Measurements from ENCODE around the gene DGCR6L.
"Not testable (repeated sequence)": the region's sequence is repeated elsewhere in the genome, so short reads cannot be mapped to it uniquely, and the experiment has no call there.

The DGCR6L gene

DNA sequence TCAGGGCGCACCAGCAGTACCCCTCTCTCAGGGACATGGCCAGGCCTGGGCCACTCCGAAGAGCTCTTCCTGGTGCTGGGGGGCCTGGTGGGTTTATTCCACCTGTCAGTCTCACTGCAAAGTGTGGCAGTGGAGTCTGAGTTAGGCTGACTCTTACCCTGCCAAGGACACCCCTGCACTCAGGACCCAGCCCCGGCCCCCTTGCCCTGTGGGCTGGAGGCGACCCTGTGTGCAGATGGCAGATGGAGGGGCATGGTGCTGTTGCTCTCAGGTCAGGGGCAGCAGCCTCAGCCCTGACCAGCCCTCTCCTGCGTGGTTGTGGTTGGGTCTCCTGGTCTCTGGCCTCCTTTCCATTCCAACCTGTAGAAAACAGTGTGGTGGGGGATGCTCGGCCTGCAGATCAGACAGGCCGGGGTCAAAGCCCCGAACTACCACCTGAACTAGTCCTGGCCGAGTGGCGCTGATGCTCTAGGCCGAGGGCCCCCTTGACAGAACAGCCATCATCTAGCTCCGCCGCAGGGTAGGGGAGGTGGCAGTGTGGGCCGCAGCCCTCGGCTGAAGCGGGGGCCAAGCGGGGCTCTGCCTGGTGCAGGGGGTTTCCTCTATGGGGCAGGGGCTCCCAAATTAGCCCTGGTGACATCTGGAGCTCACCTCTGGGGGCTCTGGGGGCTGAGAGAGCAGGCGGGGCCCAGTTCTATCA, 41.8 kb downstream of the DGCR6L start:
- DNase-seq = not testable (repeated sequence)

GRCh38 chr22:20276468-20276867, 43.4 kb downstream of the DGCR6L start:
- DNase-seq = no peak

DNA sequence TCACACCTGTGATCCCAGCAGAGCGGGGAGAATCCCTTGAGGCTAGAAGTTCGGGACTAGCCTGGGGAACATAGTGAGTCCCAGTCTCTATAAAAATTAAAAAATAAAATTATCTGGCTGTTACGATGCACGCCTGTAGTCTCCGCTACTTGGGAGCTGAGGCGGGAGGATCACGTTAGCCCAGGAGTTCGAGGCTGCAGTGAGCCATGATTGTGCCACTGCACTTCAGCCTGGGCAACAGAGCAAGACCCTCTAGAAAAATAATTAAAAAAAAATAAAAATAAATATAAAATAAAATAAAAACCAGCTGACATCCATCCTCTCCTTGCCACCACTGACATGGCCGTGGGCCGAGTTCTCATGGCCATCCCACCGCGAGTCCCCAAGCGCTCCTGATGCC, 44.0 kb downstream of the DGCR6L start:
- no peak for DNase-seq

DNA sequence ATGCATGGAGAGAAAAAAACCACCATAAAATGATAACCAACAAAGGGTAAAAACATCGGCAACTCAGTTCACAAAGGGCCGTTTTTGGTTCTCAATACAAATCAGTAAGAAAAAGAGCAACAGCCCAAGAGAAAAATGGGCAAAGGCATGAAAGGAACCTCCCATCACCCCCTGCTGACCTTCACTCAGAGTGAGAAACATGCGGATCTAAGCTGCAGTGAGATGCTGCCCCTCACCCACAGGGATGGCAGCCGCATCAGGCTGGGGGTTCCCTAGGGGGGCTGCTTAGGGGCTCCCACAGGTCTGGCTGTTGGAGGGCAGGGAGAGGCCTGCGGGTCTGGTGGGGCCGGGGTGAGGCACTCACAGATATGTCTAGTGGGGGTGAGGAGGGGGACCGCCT, 44.5 kb downstream of the DGCR6L start:
- not testable (repeated sequence) for DNase-seq

- not testable (repeated sequence) for DNase-seq
Observed at GRCh38 chr22:20274374-20274773, 45.5 kb downstream of the DGCR6L start.

- no peak for DNase-seq
Observed at GRCh38 chr22:20273758-20274181, 46.1 kb downstream of the DGCR6L start.

DNA sequence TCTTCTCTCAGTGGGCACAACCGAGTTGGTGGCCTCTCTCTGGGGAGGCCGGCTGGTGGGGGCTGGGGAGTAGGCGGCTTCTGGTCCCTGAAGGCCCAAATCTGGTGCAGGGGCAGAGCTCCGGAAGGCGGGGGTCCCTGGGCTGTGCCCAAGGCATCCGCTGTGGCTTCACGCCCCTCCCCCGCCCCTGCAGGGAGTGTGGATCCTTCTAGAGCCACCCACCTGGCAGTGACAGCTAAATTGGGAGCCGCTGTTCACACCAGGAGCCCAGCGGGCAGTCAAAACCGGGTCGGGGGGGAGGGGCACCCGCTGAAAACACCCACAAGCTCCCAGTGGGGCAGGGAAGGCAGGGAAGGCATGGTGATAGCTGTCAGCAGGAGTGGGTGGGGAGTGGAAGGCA, 47.2 kb downstream of the DGCR6L start:
- DNase-seq = peak in 3 of 56 donors; percentile 12 to 26 (median 25)

- DNase-seq = no peak
Observed at GRCh38 chr22:20272174-20272573, 47.7 kb downstream of the DGCR6L start.

- DNase-seq = peak in 3 of 56 donors; percentile 9 to 23 (median 19)
Observed at GRCh38 chr22:20271114-20271994, 48.5 kb downstream of the DGCR6L start.

DNA sequence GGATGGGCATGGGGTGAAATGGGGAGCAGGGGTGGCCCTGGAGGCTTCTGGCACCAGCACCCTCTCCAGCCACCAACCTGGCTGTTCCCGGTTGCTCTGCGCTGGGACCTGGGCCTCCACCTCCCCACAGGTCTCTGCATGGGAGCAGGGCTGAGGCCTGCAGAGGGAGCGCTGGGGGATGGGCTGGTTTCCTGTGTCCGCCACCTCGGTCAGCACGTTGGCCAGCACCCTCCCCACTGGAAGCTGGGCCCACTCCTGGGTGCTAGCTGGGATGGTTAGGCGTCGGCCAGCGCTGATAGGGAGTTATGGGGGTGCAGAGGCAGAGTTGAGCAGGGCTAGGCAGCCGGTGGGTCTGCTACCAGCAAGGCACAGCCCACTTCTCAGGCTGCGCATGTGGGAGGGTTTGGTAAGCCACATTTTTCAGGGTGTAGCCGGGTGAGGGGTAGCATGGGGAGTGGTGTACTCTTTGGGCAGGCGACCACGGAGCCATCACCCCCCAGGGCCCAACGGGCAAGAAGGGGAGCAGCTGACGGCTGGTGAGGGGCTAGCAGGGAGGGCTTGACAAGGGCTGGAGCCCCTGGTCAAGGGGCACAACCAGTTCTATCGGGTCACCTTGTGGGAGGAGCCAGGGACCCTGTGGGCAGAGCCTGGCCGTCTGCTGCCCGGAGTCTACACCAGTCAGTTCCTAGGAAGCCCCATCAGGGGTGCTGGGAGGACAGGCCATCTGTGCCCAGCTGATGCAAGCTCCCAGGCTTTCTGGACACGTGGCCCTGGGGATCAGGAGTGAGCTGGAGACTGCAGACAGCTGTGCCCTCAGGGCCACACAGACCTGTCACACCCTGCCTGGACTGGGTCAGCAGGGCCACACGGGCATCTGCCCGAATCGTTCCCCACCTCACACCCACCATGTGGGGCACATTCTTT, 49.4 kb downstream of the DGCR6L start:
- not testable (repeated sequence) for DNase-seq

DNA sequence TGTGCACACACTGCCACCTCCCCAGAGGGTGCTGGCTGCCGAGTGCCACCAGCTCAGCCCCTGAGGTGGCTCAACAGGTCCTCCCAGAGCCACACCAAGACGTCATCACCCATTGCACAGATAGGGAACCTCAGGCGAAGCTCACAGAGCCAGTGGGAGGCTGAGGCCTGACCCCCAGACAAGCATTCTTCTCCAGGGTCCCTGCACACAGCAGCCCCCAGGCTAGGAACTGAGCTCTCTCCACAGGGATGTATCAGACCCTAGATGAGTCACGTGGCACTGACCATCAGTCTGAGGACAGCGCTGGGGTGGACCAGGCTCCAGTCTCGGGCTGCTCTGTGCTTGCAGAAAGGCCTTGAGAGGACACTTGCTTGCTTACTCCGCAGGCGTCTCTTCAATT, 50.2 kb downstream of the DGCR6L start:
- DNase-seq = not testable (repeated sequence)

GRCh38 chr22:20269201-20269600, 50.7 kb downstream of the DGCR6L start:
- DNase-seq = not testable (repeated sequence)

- peak in 20 of 56 donors; percentile 18 to 69 (median 35) for DNase-seq
Observed at GRCh38 chr22:20268279-20269012, 51.4 kb downstream of the DGCR6L start, which contains the start of gene RTN4R. RTN4R (minus strand) TSS chr22:20268318; CDS start chr22:20268092, 226 bp downstream.

DNA sequence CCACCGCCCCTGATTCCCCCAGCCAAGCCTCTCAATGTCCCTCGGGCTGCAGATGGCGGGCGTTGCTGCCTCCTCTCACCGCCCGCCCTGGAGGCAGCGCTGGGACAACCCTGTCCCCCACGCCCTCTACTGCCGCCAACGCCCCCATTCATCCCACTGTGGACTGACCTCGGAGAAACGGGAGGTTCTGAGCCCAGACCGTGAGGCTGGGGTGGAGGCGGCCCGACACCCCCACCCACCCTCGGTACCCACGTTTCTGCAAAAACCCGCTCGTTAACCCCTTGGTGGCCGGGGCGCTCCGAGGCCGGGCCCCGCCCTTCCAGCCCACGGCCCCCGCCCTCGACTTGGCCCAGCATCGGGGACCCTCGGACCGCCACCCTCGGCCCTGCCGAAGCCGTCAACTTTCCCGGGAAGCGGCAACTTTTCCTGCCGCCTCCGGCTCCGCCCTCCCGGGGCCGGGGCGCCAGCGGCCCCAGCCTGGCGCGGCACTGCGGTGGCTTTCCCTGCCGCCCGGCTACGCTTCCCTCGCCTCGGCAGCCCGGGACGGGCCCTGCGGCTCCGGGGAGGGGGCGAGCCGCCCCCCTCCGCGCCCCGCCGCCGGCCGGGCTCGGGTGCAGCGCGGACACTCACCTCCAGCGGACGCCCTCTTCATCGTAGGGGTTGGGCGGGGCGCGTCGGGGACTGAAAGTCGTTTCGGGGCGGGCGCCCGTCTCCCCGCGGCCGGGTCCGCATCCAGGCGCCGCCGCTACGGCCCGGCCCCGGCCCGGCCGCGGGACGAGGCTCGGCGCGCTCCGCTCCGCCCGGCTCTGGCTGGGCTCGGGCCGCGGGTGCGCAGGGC, 52.2 kb downstream of the DGCR6L start:
- no peak for DNase-seq

DNA sequence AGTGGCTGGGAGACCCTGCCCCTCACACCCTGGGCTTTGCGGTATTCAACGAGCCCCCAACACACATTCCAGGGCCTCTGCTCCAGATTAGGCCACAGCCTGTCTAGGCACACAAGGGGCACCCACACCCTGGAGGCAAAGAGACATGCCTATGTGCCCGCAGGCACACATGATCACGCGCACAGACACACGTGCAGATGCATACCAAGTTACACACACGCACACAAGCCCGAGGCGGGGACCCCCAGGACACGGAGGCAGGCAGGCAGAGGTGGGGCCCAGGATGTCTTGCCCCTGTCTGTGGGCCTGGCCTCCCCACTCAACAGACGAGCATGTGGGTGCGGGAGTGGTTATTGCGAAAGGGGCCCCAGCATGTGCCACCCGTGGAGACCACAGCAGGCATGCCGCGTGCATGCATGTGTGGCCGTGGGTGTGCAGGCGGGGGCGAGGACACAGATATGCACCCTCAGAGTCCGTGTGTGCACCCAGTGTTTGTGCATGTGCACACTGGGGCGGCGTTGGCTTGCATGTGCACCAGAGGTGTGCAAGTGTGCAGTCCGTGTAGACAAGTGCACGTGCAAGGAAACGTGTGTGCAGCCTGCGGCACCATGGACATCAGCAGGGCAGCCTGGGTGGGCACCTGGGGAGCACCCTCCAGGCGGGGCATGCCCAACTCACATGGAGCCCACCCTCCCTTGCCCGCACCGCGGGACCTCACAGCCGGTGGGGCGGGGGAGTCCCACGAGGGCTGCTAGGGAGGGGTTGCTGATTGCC, 53.0 kb downstream of the DGCR6L start:
- peak in 2 of 56 donors; percentile 18 to 43 for DNase-seq

- not testable (repeated sequence) for DNase-seq
Observed at GRCh38 chr22:20265772-20266666, 53.8 kb downstream of the DGCR6L start.

Measured in amygdala (tissue), 56 donors.